IMR-90 (cell line): ENCODE measurements around the gene SLC46A1. TPM values are rescaled to one million over a fixed set of nuclear protein-coding genes. Genes with fewer than 3 reads are reported as not detected.

ENCODE experiments used
- ATAC-seq: fragments of 200-7000 bp; cut with Tn5 transposase; 2 replicates; pipeline ENCODE4 v1.9.1; 2020; ENCODE audit warnings: low read depth, mild to moderate bottlenecking, moderate library complexity
- BruUV-seq: library from RNA; stranded (reverse); fragments of 400-500 nt; replicated peaks from 2 replicates; lab custom pipeline; 2021; lab: Mats Ljungman, UMichigan
- CTCF ChIA-PET: fragments of 300-600 bp; formaldehyde crosslinking; extraction: SDS; loops from one replicate; lab custom pipeline; 2021; ENCODE audit warnings: antibody characterized with exemption; lab: Yijun Ruan, JAX
- POLR2A ChIA-PET: fragments of 300-600 bp; sonication (Branson Sonifier 250); formaldehyde crosslinking; loops from one replicate; lab custom pipeline; 2022; ENCODE audit warnings: antibody characterized with exemption; ENCODE audit not compliant: unreplicated experiment; lab: Charles Lee
- DNase-seq: peaks from one replicate; pipeline ENCODE4 v3.0.0; 2013
- H2AFZ ChIP-seq: replicated peaks from 2 replicates; pipeline ENCODE3; 2013; ENCODE audit warnings: low read length, mild to moderate bottlenecking; ENCODE audit not compliant: poor library complexity
- H2AK5ac ChIP-seq: 2 replicates; pipeline ENCODE4 v1.6.1; 2013; ENCODE audit warnings: low read depth, low read length, inconsistent platforms
- H2AK9ac ChIP-seq: replicated peaks from 2 replicates; pipeline ENCODE3; 2013; ENCODE audit warnings: mild to moderate bottlenecking, low read depth, low read length, moderate library complexity; ENCODE audit not compliant: poor library complexity
- H2BK120ac ChIP-seq: 2 replicates; pipeline ENCODE4 v1.6.1; 2013; ENCODE audit warnings: low read depth, low read length, inconsistent platforms
- H2BK15ac ChIP-seq: 3 replicates; pipeline ENCODE4 v1.6.1; 2013; ENCODE audit warnings: low read depth, low read length, inconsistent platforms
- H2BK20ac ChIP-seq: 2 replicates; pipeline ENCODE4 v1.6.1; 2013; ENCODE audit warnings: low read depth, mild to moderate bottlenecking, inconsistent platforms, low read length, moderate library complexity
- H2BK5ac ChIP-seq: 2 replicates; pipeline ENCODE4 v1.6.1; 2013; ENCODE audit warnings: mild to moderate bottlenecking, low read depth, low read length, inconsistent platforms; ENCODE audit not compliant: poor library complexity, severe bottlenecking
- H3K14ac ChIP-seq: replicated peaks from 2 replicates; pipeline ENCODE4 v1.6.1; 2013; ENCODE audit warnings: low read depth, low read length, inconsistent platforms
- H3K18ac ChIP-seq: 2 replicates; pipeline ENCODE4 v1.6.1; 2013; ENCODE audit warnings: low read depth, low read length, control low read depth
- H3K23ac ChIP-seq: 2 replicates; pipeline ENCODE4 v1.6.1; 2013; ENCODE audit warnings: low read depth, low read length, inconsistent platforms
- H3K27ac ChIP-seq: 2 replicates; pipeline ENCODE4 v1.5.1; 2013; ENCODE audit warnings: mild to moderate bottlenecking, control low read depth, low read length; ENCODE audit not compliant: insufficient read depth
- H3K27me3 ChIP-seq: 2 replicates; pipeline ENCODE4 v1.6.1; 2013; ENCODE audit warnings: low read length; ENCODE audit not compliant: control insufficient read depth, insufficient read depth
- H3K36me3 ChIP-seq: 2 replicates; pipeline ENCODE4 v1.6.1; 2013; ENCODE audit warnings: low read length, mixed read lengths; ENCODE audit not compliant: control insufficient read depth, insufficient read depth
- H3K4ac ChIP-seq: 2 replicates; pipeline ENCODE4 v1.6.1; 2013; ENCODE audit warnings: low read depth, low read length, inconsistent platforms
- H3K4me1 ChIP-seq: 2 replicates; pipeline ENCODE4 v1.6.1; 2013; ENCODE audit warnings: low read length, mixed read lengths; ENCODE audit not compliant: control insufficient read depth, insufficient read depth
- H3K4me2 ChIP-seq: 2 replicates; pipeline ENCODE4 v1.6.1; 2013; ENCODE audit warnings: low read depth, mild to moderate bottlenecking, control low read depth, low read length, moderate library complexity
- H3K4me3 ChIP-seq: 2 replicates; pipeline ENCODE4 v1.5.1; 2013; ENCODE audit warnings: low read depth, mild to moderate bottlenecking, control low read depth, low read length, moderate library complexity; ENCODE audit not compliant: insufficient read depth
- H3K56ac ChIP-seq: 2 replicates; pipeline ENCODE4 v1.6.1; 2013; ENCODE audit warnings: low read length, inconsistent platforms; ENCODE audit not compliant: insufficient read depth; ENCODE audit errors: extremely low read depth
- H3K79me1 ChIP-seq, 2 experiments: 2 replicates each; pipeline ENCODE4 v1.6.1; 2013; ENCODE audit warnings: low read length in 2 of 2, inconsistent platforms in 1 of 2, low read depth in 1 of 2
- H3K9ac ChIP-seq: 2 replicates; pipeline ENCODE4 v1.6.1; 2013; ENCODE audit warnings: low read depth, low read length, control low read depth
- H3K9me1 ChIP-seq: 2 replicates; pipeline ENCODE4 v1.6.1; 2013; ENCODE audit warnings: low read length, inconsistent platforms; ENCODE audit not compliant: insufficient read depth
- H3K9me3 ChIP-seq: 2 replicates; pipeline ENCODE4 v1.6.1; 2013; ENCODE audit warnings: low read length; ENCODE audit not compliant: control insufficient read depth, insufficient read depth
- H4K20me1 ChIP-seq: 2 replicates; pipeline ENCODE4 v1.6.1; 2013; ENCODE audit warnings: low read length, inconsistent platforms; ENCODE audit not compliant: insufficient read depth
- H4K5ac ChIP-seq: 2 replicates; pipeline ENCODE4 v1.6.1; 2013; ENCODE audit warnings: mild to moderate bottlenecking, low read depth, low read length, control low read depth
- H4K8ac ChIP-seq, 2 experiments: 2 replicates each; pipeline ENCODE4 v1.6.1; 2013; ENCODE audit warnings: low read depth in 2 of 2, low read length in 2 of 2, control low read depth in 1 of 2, inconsistent platforms in 1 of 2
- H4K91ac ChIP-seq: 2 replicates; pipeline ENCODE4 v1.6.1; 2013; ENCODE audit warnings: low read depth, low read length, inconsistent platforms; ENCODE audit not compliant: insufficient read depth
- BHLHE40 ChIP-seq: fragments of 150-350 bp; IDR thresholded peaks from 2 replicates; pipeline ENCODE4 v1.6.1; 2016; ENCODE audit warnings: mild to moderate bottlenecking, low read depth, low read length
- WGBS, 2 experiments: methylation state at CpG; one replicate each; pipeline versions ENCODE4 v1.1.5 to v1.1.7; 2013; ENCODE audit warnings: missing lambda C conversion rate in 2 of 2; ENCODE audit not compliant: insufficient read length in 1 of 2; ENCODE audit errors: extremely low coverage in 2 of 2; 5-methylcytosine and 5-hydroxymethylcytosine counted together
- dilution Hi-C: fragments of 300-500 bp; cut with HindIII; formaldehyde crosslinking; loops from one replicate; pipeline ENCODE4 v1.14.3; 2018; ENCODE audit warnings: low sequenced_read_pairs; ENCODE audit not compliant: unreplicated experiment
- in situ Hi-C: fragments of 300-500 bp; cut with MboI; formaldehyde crosslinking; loops from 3 replicates; pipeline ENCODE4 v1.14.3; 2019; ENCODE audit warnings: low sequenced_read_pairs, inconsistent platforms, mixed read lengths
- intact Hi-C: fragments of 100-400 bp; cut with micrococcal nuclease; formaldehyde crosslinking; loops from 2 replicates; pipeline ENCODE4 v1.10.0; 2022
- polyA plus RNA-seq, 3 experiments: library from polyadenylated mRNA; depleted of rRNA; stranded (reverse); fragments of >200 nt; gene quantifications; 2 replicates each; pipeline ENCODE4 v1.2.3, GENCODE V29; 2012; ENCODE audit warnings: low replicate concordance in 1 of 3
- total RNA-seq: library from RNA; depleted of rRNA; stranded (reverse); fragments of >200 nt; gene quantifications from 2 replicates; pipeline ENCODE4 v1.2.3, GENCODE V29; 2012
- TF ChIP-seq, protein P1 (sequence below): conservative IDR thresholded peaks from 2 replicates; pipeline ENCODE4 v1.5.1; 2012; ENCODE audit warnings: mild to moderate bottlenecking, low read depth, low read length, improper control_type of control experiment

SLC46A1 gene
- total and polyA plus RNA-seq, 2 of the 4 experiments (the other 2 are of a cell fraction): 2.7 to 3.9 TPM

DNA sequence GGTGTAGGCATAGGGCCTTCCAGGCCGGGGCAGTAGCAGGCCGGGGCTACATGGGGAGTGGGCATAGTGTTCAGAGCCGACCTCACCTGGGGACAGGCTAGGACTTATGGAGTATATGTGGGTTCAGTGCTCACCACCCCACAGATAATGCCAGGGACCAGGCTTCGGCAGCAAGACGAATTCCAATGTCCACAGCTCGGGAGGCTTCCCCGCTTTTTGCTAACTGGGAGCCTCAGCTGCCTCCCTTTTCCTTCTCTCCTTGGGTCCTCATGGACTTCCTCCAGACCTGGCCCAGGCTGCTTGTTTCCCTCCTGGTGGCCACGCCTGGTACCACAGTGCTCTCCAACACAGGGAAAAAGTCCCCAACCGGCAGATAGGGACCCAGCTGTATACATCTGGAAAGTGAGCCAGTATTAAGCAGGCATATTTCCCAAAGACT lies 20.1 kb upstream of the SLC46A1 start:
- H3K14ac ChIP-seq: no peak overlapping the region
- H3K9me1 ChIP-seq: no peaks in the 10 kb centered on the region
- H2BK5ac ChIP-seq: no peak overlapping the region
- no peak overlapping the region for H3K4ac ChIP-seq
- H3K56ac ChIP-seq: no peak overlapping the region
- no peak overlapping the region for H3K4me3 ChIP-seq
- intact Hi-C loops (no loop called here), in situ Hi-C loops (no loop called here), dilution Hi-C loops (no loop called here)
- BruUV-seq: no TSS peak
- H2AFZ ChIP-seq: no peak overlapping the region
- H3K27ac ChIP-seq: no peak overlapping the region
- no peak overlapping the region for H4K5ac ChIP-seq
- DNase-seq (no peak), ATAC-seq (peak; percentile 25; the same call in 1 of the 2 replicates)
- no peak overlapping the region for H4K91ac ChIP-seq
- no peak overlapping the region for H4K8ac ChIP-seq
- no peak overlapping the region for H2AK9ac ChIP-seq
- no peak overlapping the region for H3K23ac ChIP-seq
- H3K9me3 ChIP-seq: no peaks in the 10 kb centered on the region
- no peaks in the 10 kb centered on the region for H4K20me1 ChIP-seq
- H2AK5ac ChIP-seq: no peak overlapping the region
- peaks cover 11% of the 10 kb centered on the region; the same call in 1 of the 2 replicates for H3K27me3 ChIP-seq
- H3K36me3 ChIP-seq: no peaks in the 10 kb centered on the region
- H3K79me1 ChIP-seq: no peaks in the 10 kb centered on the region
- no peak overlapping the region for H3K18ac ChIP-seq
- no peak overlapping the region for H2BK15ac ChIP-seq
- WGBS, 2 experiments: 89% methylated on average over 3 of the region's 9 CpGs; no CpG with 5 or more reads in 1 of the 2 experiments
- no peaks in the 10 kb centered on the region; the same call in 1 of the 2 replicates for H3K4me1 ChIP-seq
- H3K9ac ChIP-seq: no peak overlapping the region
- H2BK120ac ChIP-seq: no peak overlapping the region
- no peak overlapping the region for H3K4me2 ChIP-seq
- no peak overlapping the region for H2BK20ac ChIP-seq
- CTCF ChIA-PET: interaction anchor here (1.4 kb wide), 1 partner anchor 9 kb away, joined by 4 read pairs; no protein-coding TSS in a partner anchor
- TF ChIP-seq BHLHE40: no peak
- TF ChIP-seq, protein P1, sequence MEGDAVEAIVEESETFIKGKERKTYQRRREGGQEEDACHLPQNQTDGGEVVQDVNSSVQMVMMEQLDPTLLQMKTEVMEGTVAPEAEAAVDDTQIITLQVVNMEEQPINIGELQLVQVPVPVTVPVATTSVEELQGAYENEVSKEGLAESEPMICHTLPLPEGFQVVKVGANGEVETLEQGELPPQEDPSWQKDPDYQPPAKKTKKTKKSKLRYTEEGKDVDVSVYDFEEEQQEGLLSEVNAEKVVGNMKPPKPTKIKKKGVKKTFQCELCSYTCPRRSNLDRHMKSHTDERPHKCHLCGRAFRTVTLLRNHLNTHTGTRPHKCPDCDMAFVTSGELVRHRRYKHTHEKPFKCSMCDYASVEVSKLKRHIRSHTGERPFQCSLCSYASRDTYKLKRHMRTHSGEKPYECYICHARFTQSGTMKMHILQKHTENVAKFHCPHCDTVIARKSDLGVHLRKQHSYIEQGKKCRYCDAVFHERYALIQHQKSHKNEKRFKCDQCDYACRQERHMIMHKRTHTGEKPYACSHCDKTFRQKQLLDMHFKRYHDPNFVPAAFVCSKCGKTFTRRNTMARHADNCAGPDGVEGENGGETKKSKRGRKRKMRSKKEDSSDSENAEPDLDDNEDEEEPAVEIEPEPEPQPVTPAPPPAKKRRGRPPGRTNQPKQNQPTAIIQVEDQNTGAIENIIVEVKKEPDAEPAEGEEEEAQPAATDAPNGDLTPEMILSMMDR: peak; percentile 28; the same call in 1 of the 2 replicates
- POLR2A ChIA-PET: interaction anchor here (0.6 kb wide), 1 partner anchor 238 kb away, joined by 3 read pairs; no protein-coding TSS in a partner anchor
